Ascending aorta (tissue), 2 donors: Measurements from ENCODE around the gene BHLHE23. TPM values are rescaled to one million over a fixed set of nuclear protein-coding genes. Genes with fewer than 3 reads are reported as not detected.

Source experiments
- DNase-seq, 2 donors: peaks; one replicate each; pipeline ENCODE4 v3.0.0-alpha.2; 2019; ENCODE audit warnings: low spot score in 2 of 2
- H3K27ac ChIP-seq, 2 donors: fragments of 200-600 bp; sonication (generic); one replicate each; pipeline ENCODE4 v1.5.1; 2016 to 2017; ENCODE audit warnings: mild to moderate bottlenecking in 1 of 2
- H3K27me3 ChIP-seq: fragments of 200-600 bp; sonication (generic); one replicate; pipeline ENCODE4 v1.5.1; 2017
- H3K36me3 ChIP-seq, 2 donors: fragments of 200-600 bp; sonication (generic); one replicate each; pipeline ENCODE4 v1.5.1; 2016
- H3K4me1 ChIP-seq, 2 donors: fragments of 200-600 bp; sonication (generic); one replicate each; pipeline ENCODE4 v1.5.1; 2016 to 2017; ENCODE audit warnings: mild to moderate bottlenecking in 1 of 2
- H3K4me3 ChIP-seq, 2 donors: fragments of 200-600 bp; sonication (generic); one replicate each; pipeline ENCODE4 v1.5.1; 2016 to 2017; ENCODE audit warnings: mild to moderate bottlenecking in 1 of 2
- H3K9me3 ChIP-seq, 2 donors: fragments of 200-600 bp; sonication (generic); one replicate each; pipeline ENCODE4 v1.5.1; 2016
- CTCF ChIP-seq, 3 experiments: fragments of 200-600 bp in 2 of 3; fragments of 450-650 bp in 1 of 3; sonication (generic) in 2 of 3; IDR thresholded peaks; one replicate each; pipeline ENCODE4 v1.5.1; 2016 to 2019; ENCODE audit warnings: antibody characterized with exemption in 3 of 3, mild to moderate bottlenecking in 1 of 3, moderate library complexity in 1 of 3
- intact Hi-C: fragments of 100-400 bp; cut with DNase I; formaldehyde crosslinking; loops from one replicate; pipeline ENCODE4 v1.15.1; 2023
- total RNA-seq: library from RNA; depleted of rRNA; stranded (reverse); fragments of >200 nt; gene quantifications from one replicate; pipeline ENCODE4 v1.1.0, GENCODE V29; 2016

BHLHE23 gene
- total RNA-seq, 1 donor from 2014 or later, result not detected

GRCh38 chr20:63029358-63030121 lies 22.8 kb upstream of the BHLHE23 start:
- intact Hi-C loops, result no loop called here
- H3K36me3 ChIP-seq, result no peaks in the 10 kb centered on the region
- no peak for DNase-seq
- H3K4me3 ChIP-seq, result no peak overlapping the region
- no peak for TF ChIP-seq CTCF (IDR thresholded peaks at IDR 0.05)
- peaks cover 8% of the 10 kb centered on the region for H3K27me3 ChIP-seq
- H3K27ac ChIP-seq, result no peak overlapping the region
- no peaks in the 10 kb centered on the region for H3K9me3 ChIP-seq
- no peaks in the 10 kb centered on the region for H3K4me1 ChIP-seq

- intact Hi-C loops, result no loop called here
Measured at GRCh38 chr20:63028461-63028921, 21.7 kb upstream of the BHLHE23 start.

GRCh38 chr20:63027922-63028389 lies 21.2 kb upstream of the BHLHE23 start:
- Histone ChIP-seq H3K4me3 (no peak overlapping the region), H3K27ac (no peak overlapping the region), H3K4me1 (no peaks in the 10 kb centered on the region), H3K9me3 (no peaks in the 10 kb centered on the region), H3K36me3 (no peaks in the 10 kb centered on the region), H3K27me3 (peaks cover 8% of the 10 kb centered on the region)
- no peak for TF ChIP-seq CTCF (IDR thresholded peaks at IDR 0.05)
- intact Hi-C loops, result no loop called here
- no peak for DNase-seq

More at GRCh38 chr20:63028461-63028921, 21.7 kb upstream of the BHLHE23 start:
- Histone ChIP-seq H3K27me3 (peaks cover 8% of the 10 kb centered on the region), H3K27ac (no peak overlapping the region), H3K4me3 (no peak overlapping the region), H3K36me3 (no peaks in the 10 kb centered on the region), H3K9me3 (no peaks in the 10 kb centered on the region), H3K4me1 (no peaks in the 10 kb centered on the region)
- DNase-seq, result no peak
- no peak for TF ChIP-seq CTCF (IDR thresholded peaks at IDR 0.05)

GRCh38 chr20:63027221-63027921 lies 20.6 kb upstream of the BHLHE23 start:
- no peaks in the 10 kb centered on the region for H3K9me3 ChIP-seq
- no peak overlapping the region for H3K4me3 ChIP-seq
- peaks cover 8% of the 10 kb centered on the region for H3K27me3 ChIP-seq
- no peaks in the 10 kb centered on the region for H3K4me1 ChIP-seq
- no peaks in the 10 kb centered on the region for H3K36me3 ChIP-seq
- DNase-seq, result no peak
- no peak for TF ChIP-seq CTCF (IDR thresholded peaks at IDR 0.05)
- intact Hi-C loops, result no loop called here
- H3K27ac ChIP-seq, result no peak overlapping the region

GRCh38 chr20:63026582-63027165 lies 19.9 kb upstream of the BHLHE23 start:
- intact Hi-C loops, result no loop called here
- Histone ChIP-seq H3K9me3 (no peaks in the 10 kb centered on the region), H3K36me3 (no peaks in the 10 kb centered on the region), H3K27me3 (peaks cover 8% of the 10 kb centered on the region), H3K4me3 (no peak overlapping the region), H3K4me1 (no peaks in the 10 kb centered on the region), H3K27ac (no peak overlapping the region)
- no peak for DNase-seq
- TF ChIP-seq CTCF (IDR thresholded peaks at IDR 0.05), result no peak
